GM10847 (cell line): ENCODE data around the gene LIG1.

ENCODE experiments used
- POLR2A ChIP-seq: IDR thresholded peaks from 2 replicates; pipeline ENCODE4 v1.6.1; 2011; ENCODE audit not compliant: insufficient read length; ENCODE audit errors: extremely low read depth

Gene LIG1

GRCh38 chr19:48192750-48193149 lies 22.6 kb upstream of the LIG1 start:
- TF ChIP-seq POLR2A: no peak

DNA sequence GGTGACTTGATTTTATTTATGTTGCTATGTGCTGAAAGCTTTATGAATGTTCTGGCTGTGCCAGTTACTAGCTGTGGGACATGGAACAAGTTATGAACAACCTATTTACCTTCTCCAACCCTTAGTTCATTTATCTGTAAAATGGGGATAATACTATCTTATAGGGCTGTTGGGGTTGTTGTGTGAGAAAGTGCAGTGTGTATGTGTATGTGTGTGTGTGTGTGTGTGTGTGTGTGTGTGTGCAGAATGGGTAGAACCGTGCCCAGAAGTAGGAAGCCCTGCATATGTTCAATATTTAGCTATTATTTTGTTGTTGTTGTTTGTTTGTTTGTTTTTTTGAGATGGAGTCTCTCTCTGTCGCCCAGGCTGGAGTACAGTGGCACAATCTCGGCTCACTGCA lies 20.7 kb upstream of the LIG1 start:
- no peak for TF ChIP-seq POLR2A

- TF ChIP-seq POLR2A: no peak
These were observed 20.2 kb upstream of the LIG1 start for GRCh38 chr19:48190288-48190884.

DNA sequence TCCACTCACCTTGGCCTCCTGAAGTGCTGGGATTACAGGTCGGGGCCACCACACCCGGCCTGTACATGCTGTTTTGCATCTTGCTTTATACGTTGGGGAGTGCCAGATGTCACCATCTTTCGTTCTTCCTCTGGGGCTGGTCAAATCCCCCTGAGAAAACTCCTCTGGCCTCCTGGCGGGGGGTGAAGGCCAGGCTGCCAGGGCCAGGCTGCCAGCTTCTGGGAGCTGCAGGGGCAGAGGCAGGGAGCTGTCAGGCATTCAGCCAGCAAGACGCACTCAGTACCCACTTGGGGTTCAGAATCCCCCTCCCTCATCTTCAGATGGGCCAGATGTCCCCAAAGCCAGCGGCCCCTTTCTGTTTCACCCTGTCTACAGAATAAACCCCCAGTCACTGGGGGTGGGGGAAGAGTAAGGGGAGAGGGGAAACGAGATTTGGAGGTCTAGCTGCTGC lies 16.4 kb upstream of the LIG1 start:
- TF ChIP-seq POLR2A: no peak

GRCh38 chr19:48186015-48186414 lies 15.9 kb upstream of the LIG1 start:
- no peak for TF ChIP-seq POLR2A

DNA sequence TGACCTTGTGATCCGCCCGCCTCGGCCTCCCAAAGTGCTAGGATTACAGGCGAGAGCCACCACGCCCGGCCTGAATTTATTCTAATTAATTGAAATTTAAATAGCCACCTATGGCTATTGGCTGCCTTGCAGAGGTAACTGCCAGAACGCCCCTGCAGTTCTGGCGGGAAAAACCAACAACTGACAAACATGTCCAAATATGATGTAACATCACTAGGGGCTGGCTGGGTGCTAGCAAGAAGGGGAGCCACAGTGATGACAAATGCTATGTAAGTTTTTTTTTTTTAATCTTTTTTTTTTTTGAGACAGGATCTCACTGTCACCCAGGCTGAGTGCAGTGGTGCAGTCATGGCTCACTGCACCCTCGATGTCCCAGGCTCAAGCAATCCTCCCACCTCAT lies 13.2 kb upstream of the LIG1 start:
- no peak for TF ChIP-seq POLR2A

DNA sequence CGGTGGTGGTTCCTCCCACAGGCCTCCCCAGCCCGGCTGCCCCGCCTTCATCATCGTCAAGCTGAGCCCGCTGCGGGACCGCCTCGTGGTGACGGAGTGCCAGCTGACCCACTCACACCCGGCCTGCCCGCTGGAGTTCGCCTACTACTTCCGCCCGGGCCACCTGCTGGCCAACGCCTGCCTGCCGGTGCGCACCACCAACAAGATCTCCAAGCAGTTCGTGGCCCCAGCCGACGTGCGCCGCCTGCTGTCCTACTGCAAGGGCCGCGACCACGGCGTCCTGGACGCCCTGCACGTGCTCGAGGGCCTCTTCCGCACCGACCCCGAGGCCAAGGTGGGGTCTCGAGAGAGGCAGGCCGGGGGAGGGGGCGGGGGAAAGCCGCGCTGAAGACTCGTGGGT lies 12.3 kb upstream of the LIG1 start:
- TF ChIP-seq POLR2A: no peak

- TF ChIP-seq POLR2A: no peak
These were observed 11.4 kb upstream of the LIG1 start for GRCh38 chr19:48181505-48181904.

GRCh38 chr19:48176226-48176625 lies 6.1 kb upstream of the LIG1 start:
- TF ChIP-seq POLR2A: no peak

DNA sequence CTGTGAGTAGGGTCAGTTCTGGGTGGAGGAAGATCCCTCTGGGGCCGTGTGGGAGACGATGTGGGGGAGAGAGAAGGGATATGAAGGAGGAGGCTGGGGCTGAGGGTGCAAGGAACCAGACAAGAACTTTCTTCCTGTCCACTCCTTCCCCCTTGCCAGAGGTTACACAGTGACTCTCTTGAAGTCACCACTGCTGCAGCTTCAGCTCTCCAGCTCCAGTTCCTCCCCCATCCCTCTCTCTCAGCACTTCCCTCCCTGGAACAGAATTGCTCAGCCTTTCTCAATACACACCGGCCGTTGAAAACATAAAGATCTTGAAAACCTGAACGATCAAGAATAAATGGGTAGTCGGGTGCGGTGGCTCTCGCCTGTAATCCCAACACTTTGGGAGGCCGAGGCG lies 5.4 kb upstream of the LIG1 start:
- no peak for TF ChIP-seq POLR2A

GRCh38 chr19:48174445-48175030 lies 4.4 kb upstream of the LIG1 start:
- TF ChIP-seq POLR2A: no peak

GRCh38 chr19:48171710-48172109 lies 1.6 kb upstream of the LIG1 start:
- TF ChIP-seq POLR2A: no peak

DNA sequence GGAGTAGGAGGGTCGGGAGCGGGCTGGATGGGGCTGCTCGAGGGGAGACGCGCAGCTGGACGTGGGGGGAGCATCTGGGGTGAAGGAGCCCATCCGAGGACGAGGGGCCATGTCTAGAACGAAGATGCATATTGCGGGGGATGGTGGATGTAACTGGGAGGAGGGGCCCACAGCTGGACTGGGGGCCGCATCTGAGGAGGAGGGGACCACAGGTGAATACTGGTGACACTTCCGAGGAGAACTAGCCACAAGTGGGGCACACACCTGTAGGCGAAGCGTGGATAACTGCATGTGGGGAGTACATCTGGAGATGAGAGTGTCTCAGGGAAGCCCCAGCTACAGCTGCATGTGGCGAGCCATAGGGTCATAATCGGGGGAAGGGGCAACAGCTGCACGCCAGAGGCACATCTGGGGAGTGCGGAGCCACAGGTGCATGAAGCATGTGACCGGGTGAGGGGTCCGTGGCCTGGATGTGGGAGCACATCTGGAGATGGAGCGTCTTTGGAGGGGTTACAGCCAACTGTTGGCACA lies 738 bp upstream of the LIG1 start:
- no peak for TF ChIP-seq POLR2A

GRCh38 chr19:48169578-48169938 lies 586 bp downstream of the LIG1 start:
- TF ChIP-seq POLR2A: no peak

GRCh38 chr19:48168689-48169088 lies 1.5 kb downstream of the LIG1 start:
- no peak for TF ChIP-seq POLR2A

- TF ChIP-seq POLR2A: no peak
These were observed 11.8 kb downstream of the LIG1 start for GRCh38 chr19:48158210-48158790.

- TF ChIP-seq POLR2A: no peak
These were observed 16.1 kb downstream of the LIG1 start for GRCh38 chr19:48154003-48154402.
